Lung (tissue), 12 donors: ENCODE results near the gene NTN1. TPM values are rescaled to one million over a fixed set of nuclear protein-coding genes. Genes with fewer than 3 reads are reported as not detected.

Experiments
- ATAC-seq: fragments of 200-7000 bp; cut with Tn5 transposase; one replicate; pipeline ENCODE4 v1.9.1; 2020; ENCODE audit warnings: moderate number of reproducible peaks; ENCODE audit not compliant: insufficient read depth, low FRiP score
- DNase-seq, 3 donors: peaks; one replicate each; pipeline ENCODE4 v3.0.0-alpha.2; 2013 to 2017
- H3K27ac ChIP-seq, 2 donors: one replicate each; pipeline ENCODE4 v1.5.1; 2013; ENCODE audit warnings: mild to moderate bottlenecking in 2 of 2, moderate library complexity in 2 of 2, control low read depth in 1 of 2, inconsistent platforms in 1 of 2, low read depth in 1 of 2, low read length in 1 of 2
- H3K27me3 ChIP-seq, 3 donors: one replicate each; pipeline ENCODE4 v1.5.1; 2013; ENCODE audit warnings: low read length in 2 of 3; ENCODE audit not compliant: control insufficient read depth in 3 of 3, insufficient read depth in 3 of 3
- H3K36me3 ChIP-seq, 4 donors: one replicate each; pipeline ENCODE4 v1.5.1; 2013; ENCODE audit warnings: low read length in 4 of 4, mild to moderate bottlenecking in 1 of 4, moderate library complexity in 1 of 4; ENCODE audit not compliant: control insufficient read depth in 4 of 4, insufficient read depth in 4 of 4
- H3K4me1 ChIP-seq, 5 donors: one replicate each; pipeline ENCODE4 v1.5.1; 2013; ENCODE audit warnings: low read length in 5 of 5, mild to moderate bottlenecking in 2 of 5, moderate library complexity in 1 of 5; ENCODE audit not compliant: control insufficient read depth in 5 of 5, insufficient read depth in 5 of 5
- H3K4me3 ChIP-seq: one replicate; pipeline ENCODE4 v1.5.1; 2013; ENCODE audit warnings: mild to moderate bottlenecking, control low read depth, moderate library complexity
- H3K9ac ChIP-seq, 2 donors: one replicate each; pipeline ENCODE4 v1.5.1; 2013; ENCODE audit warnings: low read length in 2 of 2, control low read depth in 1 of 2; ENCODE audit not compliant: insufficient read depth in 1 of 2
- H3K9me3 ChIP-seq, 4 donors: one replicate each; pipeline ENCODE4 v1.5.1; 2013; ENCODE audit warnings: low read length in 3 of 4, mild to moderate bottlenecking in 1 of 4, moderate library complexity in 1 of 4; ENCODE audit not compliant: control insufficient read depth in 4 of 4, insufficient read depth in 3 of 4
- WGBS, 2 donors: extraction: QIAGEN DNeasy Blood & Tissue Kit; methylation state at CpG; one replicate each; pipeline ENCODE4 v1.1.7; 2013; 5-methylcytosine and 5-hydroxymethylcytosine counted together
- polyA plus RNA-seq, 2 donors: library from polyadenylated mRNA; stranded (reverse); fragments of 200-250 nt; gene quantifications; one replicate each; pipeline ENCODE4 v1.2.1, GENCODE V29; 2013
- total RNA-seq, 2 donors: library from RNA; depleted of rRNA in 1 of 2; stranded (reverse); fragments of >200 nt in 1 of 2; gene quantifications; one replicate each; pipeline ENCODE4 v1.2.1, GENCODE V29; 2014 to 2021
- TF ChIP-seq, protein P1 (sequence below): IDR thresholded peaks from 2 replicates; pipeline ENCODE4 v1.5.1; 2012; ENCODE audit warnings: mild to moderate bottlenecking; ENCODE audit errors: control extremely low read depth, extremely low read depth
- donor health status: control.
- donor health status: control.
- donor health status: Bipolar disorder and iron deficiency.
- donor health status: healthy.
- donor health status: DM: yes; HTN: yes; CAD: no.

The NTN1 gene
- total and polyA plus RNA-seq, 4 donors = 3.6 to 17.1 (median 7.8) TPM

DNA sequence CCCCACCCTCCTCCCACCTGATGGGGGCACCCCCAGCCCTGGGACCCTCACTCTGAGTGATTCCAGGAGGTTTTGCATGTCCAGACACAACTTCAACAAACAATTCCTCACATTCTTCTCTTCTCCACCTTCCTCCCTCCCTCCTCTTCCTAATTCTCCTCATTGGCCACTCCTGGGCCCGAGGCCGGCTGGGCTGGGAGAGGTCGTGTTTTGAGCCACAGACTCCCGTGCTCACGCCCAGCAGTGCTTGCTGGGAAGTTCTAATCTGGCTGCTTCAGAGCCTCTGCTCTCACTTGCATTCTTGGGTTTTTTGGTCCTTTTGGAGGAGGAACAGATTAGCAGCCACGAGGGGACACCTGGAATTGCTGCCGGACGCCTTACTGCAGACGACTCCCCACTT, 157.0 kb downstream of the NTN1 start:
- ATAC-seq (no peak), DNase-seq (no peak)
- Histone ChIP-seq H3K9me3 (peaks cover 0 to 4% (median 0%) of the 10 kb centered on the region in 4 donors), H3K4me3 (no peak overlapping the region), H3K36me3 (no peaks in the 10 kb centered on the region), H3K27ac (no peak overlapping the region), H3K9ac (no peak overlapping the region), H3K4me1 (peaks cover 0 to 6% (median 0%) of the 10 kb centered on the region in 5 donors), H3K27me3 (no peaks in the 10 kb centered on the region)
- TF ChIP-seq, protein P1, sequence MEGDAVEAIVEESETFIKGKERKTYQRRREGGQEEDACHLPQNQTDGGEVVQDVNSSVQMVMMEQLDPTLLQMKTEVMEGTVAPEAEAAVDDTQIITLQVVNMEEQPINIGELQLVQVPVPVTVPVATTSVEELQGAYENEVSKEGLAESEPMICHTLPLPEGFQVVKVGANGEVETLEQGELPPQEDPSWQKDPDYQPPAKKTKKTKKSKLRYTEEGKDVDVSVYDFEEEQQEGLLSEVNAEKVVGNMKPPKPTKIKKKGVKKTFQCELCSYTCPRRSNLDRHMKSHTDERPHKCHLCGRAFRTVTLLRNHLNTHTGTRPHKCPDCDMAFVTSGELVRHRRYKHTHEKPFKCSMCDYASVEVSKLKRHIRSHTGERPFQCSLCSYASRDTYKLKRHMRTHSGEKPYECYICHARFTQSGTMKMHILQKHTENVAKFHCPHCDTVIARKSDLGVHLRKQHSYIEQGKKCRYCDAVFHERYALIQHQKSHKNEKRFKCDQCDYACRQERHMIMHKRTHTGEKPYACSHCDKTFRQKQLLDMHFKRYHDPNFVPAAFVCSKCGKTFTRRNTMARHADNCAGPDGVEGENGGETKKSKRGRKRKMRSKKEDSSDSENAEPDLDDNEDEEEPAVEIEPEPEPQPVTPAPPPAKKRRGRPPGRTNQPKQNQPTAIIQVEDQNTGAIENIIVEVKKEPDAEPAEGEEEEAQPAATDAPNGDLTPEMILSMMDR = no peak
- WGBS, 2 donors = 61 to 82% methylated on average over 9 of the region's 9 CpGs

DNA sequence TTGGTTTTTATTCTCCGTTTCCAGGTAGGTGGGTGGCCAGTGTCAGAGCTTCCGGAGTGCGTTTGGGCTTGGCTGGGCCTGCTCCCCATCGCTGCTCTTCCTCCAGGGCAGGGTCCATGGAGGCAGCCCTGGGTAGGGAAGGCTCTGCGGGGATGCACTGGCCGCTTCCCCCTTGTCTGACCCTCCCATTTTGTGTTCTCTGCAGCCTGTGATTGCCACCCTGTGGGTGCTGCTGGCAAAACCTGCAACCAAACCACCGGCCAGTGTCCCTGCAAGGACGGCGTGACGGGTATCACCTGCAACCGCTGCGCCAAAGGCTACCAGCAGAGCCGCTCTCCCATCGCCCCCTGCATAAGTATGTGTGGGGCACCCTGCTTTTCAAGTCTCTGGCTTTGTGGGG, 158.3 kb downstream of the NTN1 start:
- Histone ChIP-seq H3K9ac (no peak overlapping the region), H3K27ac (no peak overlapping the region), H3K36me3 (no peaks in the 10 kb centered on the region), H3K27me3 (peaks cover 0 to 6% (median 0%) of the 10 kb centered on the region in 3 donors), H3K4me3 (no peak overlapping the region), H3K4me1 (peaks cover 0 to 7% (median 0%) of the 10 kb centered on the region in 5 donors), H3K9me3 (no peaks in the 10 kb centered on the region)
- TF ChIP-seq, protein P1 = no peak
- WGBS, 2 donors = 89 to 93% methylated on average over 14 of the region's 14 CpGs
- DNase-seq = no peak
- ATAC-seq = no peak

DNA sequence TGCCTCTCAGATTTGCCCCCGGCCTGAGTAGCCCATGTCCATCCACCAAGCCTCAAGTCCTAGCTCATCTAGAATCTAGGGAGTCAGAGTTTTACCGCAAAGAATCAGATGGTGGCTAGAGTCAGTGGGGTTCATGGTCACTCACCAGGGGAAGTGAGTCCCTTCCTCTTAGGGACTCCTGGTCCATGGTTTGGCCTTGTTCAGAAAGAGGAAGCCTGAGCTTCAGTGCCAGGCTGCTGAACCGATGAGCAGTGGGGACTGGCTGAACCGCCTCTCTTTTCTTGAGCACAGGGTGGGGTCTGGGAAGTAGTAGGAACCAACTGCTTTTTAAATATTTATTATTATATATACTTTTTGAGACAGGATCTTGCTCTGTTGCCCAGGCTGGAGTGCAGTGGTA, 160.3 kb downstream of the NTN1 start:
- Histone ChIP-seq H3K4me3 (no peak overlapping the region), H3K27ac (no peak overlapping the region), H3K4me1 (peaks cover 0 to 20% (median 3%) of the 10 kb centered on the region in 5 donors), H3K9me3 (no peaks in the 10 kb centered on the region), H3K9ac (no peak overlapping the region), H3K36me3 (no peaks in the 10 kb centered on the region), H3K27me3 (peaks cover 0 to 6% (median 0%) of the 10 kb centered on the region in 3 donors)
- WGBS, 2 donors = 73 to 74% methylated on average over 4 of the region's 4 CpGs
- ATAC-seq (no peak), DNase-seq (no peak)
- TF ChIP-seq, protein P1 = no peak

DNA sequence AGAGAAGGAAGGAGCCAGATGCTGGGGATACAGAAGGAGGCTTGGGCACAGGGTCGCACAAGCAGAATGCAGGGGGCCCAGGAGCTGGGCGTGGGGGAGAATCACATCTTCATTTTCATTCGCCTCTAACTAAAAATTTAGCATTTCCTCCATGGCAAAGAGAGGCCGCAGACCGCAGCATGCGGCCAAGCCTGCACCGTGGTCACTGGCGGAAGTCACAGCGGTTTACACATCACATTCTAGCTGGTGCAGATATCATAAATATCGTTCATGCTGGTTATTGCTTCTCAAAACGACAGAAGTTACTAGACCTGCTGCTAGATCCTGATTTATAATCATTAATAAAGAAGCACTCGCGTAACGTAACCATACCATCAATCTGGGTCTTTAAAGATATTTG, 162.0 kb downstream of the NTN1 start:
- Histone ChIP-seq H3K27ac (no peak overlapping the region), H3K9me3 (no peaks in the 10 kb centered on the region), H3K9ac (no peak overlapping the region), H3K27me3 (peaks cover 0 to 6% (median 0%) of the 10 kb centered on the region in 3 donors), H3K4me1 (peaks cover 0 to 14% (median 3%) of the 10 kb centered on the region in 5 donors), H3K4me3 (no peak overlapping the region), H3K36me3 (no peaks in the 10 kb centered on the region)
- WGBS, 2 donors = 80 to 82% methylated on average over 14 of the region's 14 CpGs
- no peak for DNase-seq
- TF ChIP-seq, protein P1 = no peak
- ATAC-seq = no peak
